GM18907 (cell line): Measurements from ENCODE around the gene FCHSD2.
"Not testable (repeated sequence)": the region's sequence is repeated elsewhere in the genome, so short reads cannot be mapped to it uniquely, and the experiment has no call there.

ENCODE experiments used
- ATAC-seq: cut with Tn5 transposase; IDR thresholded peaks from one replicate; pipeline ENCODE4 v1.9.1; 2021; ENCODE audit warnings: mild to moderate bottlenecking, moderate library complexity; ENCODE audit not compliant: unreplicated experiment

Gene FCHSD2

DNA sequence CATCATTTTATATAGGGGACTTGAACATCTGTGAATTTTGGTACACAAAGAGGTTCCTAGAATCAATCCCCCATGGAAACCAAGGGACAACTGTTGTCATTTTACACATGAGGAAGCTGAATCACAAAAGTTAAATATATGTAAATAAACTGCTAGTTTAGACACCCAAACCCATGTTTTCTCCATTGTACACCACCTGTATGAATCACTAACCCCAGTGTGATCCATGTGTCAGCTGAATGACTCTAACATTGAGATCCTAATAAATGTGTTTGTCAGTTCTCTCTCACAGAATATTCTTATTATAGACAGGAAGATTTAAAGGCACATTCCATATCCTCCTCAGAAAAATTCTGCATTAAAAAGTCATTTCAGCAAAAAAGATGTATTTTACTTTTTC lies 244.6 kb downstream of the FCHSD2 start:
- ATAC-seq = no peak

DNA sequence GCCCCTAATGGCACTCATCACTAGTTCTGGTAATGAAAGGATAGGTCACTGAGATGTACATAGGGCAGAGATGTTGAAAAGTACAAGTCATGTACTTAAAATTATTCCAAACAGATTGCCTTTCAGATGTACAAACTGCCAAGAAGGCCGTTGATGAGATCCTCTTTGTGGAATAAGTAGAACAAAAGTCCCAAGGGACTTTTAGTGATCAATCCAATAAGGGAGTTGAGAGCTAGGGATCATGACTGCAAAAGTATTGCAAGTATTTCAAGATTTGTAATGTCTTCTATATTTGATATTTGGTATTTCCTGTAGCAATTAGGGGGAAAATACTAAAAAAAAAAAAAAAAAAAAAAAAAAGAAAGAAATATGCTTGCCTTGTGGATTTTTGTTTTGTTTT lies 245.7 kb downstream of the FCHSD2 start:
- ATAC-seq = no peak

DNA sequence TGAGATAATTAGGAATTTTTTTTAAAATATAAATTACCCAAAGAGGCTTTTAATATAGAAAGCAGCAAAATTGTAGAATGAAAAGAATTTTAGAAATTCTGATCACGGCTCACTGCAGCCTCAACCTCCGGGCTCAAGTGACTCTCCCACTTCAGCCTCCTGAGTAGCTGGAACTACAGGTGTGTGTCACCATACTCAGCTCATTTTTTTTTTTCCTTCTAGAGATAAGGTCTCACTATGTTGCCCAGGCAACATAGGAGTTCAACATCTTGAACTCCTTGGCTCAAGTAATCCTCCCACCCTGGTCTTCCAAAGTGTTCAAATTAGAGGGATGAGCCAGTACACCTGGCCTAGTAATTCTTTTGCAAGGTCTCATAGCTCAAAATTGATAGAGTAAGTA lies 251.2 kb downstream of the FCHSD2 start:
- no peak for ATAC-seq

DNA sequence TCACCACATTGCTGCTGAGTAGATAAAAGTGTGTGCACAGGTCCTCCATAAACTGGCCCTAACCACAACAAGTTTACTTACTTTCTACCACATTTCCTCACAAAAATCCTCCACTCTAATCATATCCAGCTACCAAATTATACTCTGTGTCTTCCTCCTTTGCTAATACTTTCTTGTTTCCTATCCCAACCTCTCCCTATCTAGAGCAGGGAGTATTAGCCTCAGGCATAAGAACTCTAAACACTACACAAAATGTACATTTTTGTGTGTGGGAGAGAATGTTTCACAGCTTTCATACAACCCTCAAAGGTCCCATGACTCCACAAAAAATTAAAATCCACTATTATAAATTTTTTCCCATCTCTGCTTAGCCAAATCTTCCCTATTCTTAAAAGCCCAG lies 255.5 kb downstream of the FCHSD2 start:
- no peak for ATAC-seq

DNA sequence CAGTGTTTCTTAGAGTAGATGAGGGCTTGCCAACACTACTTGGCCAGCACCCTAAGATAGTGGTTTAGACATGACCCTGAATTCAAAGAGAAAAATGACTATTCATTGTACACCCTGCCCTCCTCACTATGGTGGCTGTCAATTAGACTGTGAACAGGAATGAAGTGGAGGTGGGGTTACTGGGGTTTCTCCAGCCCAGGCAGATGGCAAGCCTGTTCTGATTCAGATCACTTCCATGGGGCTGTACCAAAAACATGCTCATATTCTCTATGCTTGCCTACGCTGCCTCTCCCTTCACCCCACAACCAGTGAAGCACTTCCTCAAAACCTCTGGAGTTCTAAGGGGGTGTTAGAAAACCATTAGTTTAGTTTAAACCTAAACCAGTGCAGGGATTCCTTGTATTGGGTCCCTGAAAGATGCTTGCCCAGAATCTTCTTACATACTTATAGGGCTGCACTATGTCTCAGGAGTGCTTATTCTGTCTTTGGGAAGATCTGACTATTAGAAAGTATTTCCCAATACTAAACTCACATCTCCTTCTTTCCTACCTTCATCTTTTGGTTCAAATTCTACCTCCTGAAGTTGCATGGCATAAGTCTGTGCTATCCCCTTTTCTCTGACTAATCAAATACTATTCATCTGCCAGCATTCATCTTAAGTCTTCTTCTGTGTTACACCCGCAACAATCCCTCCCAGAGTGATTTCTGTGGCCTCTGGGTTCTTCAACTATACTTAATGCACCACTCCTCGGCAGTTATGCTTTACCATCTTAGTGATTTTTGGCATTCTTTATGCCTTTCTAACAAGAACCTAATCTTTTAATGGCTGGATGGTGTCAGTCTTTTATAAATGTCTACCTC lies 256.1 kb downstream of the FCHSD2 start:
- no peak for ATAC-seq

DNA sequence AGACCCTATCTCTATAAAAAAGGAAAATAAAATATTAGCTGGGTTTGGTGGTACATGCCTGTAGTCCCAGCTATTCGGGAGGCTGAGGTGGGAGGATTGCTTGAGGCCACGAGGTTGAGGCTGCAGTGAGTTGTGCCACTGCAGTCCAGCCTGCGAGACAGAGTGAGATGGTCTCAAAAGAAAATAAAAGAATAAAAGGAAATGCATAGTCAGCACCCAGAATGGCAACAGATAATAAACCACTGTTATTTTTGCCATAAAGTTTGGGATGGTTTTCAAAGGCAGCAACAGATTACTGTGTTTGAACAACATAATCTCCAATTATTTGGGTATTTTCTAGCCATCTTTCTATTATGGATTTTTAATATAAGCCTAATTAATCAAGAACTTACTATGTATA lies 266.0 kb downstream of the FCHSD2 start:
- ATAC-seq = no peak

DNA sequence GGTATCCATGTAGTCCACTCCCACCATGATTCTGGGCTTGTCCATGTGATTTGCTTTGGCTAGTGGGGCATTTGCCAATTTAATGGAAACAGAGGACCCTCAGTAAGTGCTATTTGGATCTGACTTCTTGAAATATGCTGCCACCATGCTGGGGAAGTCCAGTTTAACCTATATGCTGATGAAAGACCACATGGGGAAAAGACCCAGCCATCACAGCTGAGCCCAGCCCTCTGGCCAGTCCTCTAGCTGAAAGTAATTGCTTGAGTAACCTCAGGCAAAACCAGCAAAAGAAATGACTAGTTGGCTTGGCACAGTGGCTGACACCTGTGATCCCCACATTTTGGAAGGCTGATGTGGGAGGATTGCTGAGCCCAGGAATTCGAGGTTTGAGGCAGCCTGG lies 266.4 kb downstream of the FCHSD2 start:
- no peak for ATAC-seq

DNA sequence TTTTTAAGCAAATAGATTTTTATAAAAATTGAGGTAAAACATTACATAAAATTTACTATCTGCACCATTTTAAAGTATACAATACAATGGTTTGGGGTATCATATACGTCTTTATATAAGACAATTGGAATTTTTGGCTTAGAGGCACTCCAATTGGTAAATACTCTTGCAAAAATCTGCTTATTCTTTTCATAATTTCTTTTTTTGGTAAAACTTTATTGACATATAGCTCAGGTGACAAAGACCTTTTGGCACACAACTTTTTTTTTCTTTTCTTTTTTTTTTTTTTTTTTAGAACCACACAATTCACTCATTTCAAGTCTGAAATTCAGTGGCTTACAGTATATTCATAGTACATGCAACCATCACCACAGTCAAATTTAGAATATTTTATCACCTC lies 270.1 kb downstream of the FCHSD2 start:
- no peak for ATAC-seq

DNA sequence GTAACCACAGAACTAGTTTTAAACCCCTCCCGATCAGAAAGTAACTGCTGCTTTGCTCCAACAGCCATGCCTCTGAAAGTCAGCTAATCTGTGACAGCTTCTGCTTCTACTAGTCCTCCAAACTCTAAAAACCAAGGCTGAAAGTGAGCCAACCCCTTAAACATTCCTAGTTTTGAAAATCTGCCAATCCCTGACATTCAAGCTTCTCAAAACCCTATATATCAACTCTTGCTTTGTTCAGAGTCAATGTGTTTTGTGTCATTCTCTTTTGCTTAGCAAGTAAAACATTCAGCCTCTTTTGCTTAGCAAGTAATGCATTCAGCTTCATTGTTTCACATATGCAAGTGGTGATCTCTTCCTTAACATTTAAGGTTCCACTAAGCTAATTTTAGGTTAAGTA lies 271.0 kb downstream of the FCHSD2 start:
- ATAC-seq = no peak

DNA sequence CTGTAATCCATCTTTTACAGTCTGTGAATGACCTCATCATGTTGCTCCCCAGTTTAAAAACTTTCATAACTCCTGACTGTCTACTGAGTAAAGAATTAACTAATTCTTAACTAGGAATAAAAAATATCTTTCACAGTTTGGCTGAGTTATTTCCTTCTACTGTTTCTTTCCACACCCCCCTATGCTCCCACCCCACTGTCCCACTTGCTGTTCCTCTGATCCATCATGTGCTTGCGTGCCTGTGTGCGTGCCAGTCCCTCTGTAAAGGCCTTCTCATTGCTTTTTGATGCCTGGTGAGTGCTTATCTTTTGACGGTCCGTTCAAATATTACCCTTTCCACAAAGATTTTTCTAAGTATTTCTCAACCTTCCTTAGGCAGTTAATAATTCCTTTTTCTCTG lies 272.3 kb downstream of the FCHSD2 start:
- ATAC-seq = no peak

DNA sequence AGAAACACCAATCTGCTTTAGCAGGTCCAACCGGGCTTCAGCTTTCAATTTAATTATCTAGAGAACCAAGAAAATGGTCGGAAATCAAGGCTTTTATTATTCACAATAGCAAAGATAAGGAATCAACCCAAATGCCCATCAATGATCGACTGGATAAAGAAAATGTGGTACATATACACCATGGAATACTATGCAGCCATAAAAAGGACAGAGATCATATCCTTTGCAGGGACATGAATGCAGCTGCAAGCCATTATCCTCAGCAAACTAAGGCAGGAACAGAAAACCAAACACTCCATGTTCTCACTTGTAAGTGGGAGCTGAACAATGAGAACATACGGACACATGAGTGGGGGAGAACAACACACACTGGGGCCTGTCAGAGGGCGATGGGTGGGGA lies 274.1 kb downstream of the FCHSD2 start:
- ATAC-seq = no peak

DNA sequence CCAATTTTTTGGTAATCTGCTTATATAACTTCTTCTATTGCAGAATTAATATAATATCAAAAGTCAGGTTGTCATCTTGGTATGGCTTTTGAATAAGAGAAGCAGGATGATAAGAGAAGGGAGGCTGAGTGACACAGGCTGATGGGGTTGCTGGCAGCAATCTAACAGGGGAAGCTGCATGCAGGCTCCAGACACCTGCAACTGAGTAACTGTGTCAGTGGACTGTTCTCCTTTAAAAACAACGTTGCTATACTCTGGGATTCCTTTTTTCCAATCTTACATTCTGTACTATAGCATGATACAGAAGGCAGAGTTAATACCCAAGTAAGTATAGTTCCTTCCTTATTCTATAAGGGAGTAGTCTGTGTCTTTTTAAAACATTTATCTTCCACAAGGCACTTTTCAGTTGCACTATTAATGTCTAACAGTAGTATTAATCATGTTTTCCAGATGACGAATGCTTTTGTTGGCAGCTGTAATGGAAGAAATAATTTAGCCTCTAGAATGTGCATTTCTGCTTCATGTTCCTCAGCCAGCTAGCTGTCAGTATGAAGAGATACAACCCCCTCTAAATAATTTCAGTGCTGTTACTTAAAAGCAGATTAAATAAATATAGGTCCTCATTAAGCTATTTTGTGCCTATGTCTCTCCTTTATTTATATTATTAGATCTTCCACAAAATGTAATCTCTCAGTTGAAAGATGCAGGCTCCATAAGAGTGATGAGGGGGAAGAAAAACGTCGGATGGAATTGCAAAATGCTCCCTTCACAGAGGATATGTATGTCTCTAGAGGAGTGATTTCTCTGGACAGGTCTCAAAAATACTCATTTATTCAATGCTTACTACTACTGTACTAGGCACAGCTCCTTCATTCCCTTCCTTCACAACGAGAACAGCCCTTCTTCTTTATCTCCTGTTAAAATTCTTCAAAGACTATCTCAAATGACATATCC lies 277.1 kb downstream of the FCHSD2 start:
- no peak for ATAC-seq

DNA sequence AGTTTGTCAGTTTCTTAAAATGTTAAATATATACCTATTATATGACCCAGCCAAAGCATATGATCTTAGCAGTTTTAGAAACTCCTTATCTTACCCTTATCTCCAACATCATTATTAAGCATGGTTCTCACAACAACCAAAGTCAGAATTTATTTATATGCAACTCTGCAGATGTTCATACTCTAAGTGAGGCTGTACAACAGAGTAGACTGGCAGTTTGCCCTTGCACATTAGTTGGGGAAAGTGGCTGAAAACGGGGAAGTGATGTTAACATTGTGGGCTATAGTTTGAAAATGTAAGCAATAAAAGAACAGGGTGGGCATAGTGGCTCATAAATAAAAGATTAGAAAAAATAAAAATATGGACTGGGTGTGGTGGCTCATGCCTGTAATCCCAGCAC lies 278.2 kb downstream of the FCHSD2 start:
- ATAC-seq = no peak

DNA sequence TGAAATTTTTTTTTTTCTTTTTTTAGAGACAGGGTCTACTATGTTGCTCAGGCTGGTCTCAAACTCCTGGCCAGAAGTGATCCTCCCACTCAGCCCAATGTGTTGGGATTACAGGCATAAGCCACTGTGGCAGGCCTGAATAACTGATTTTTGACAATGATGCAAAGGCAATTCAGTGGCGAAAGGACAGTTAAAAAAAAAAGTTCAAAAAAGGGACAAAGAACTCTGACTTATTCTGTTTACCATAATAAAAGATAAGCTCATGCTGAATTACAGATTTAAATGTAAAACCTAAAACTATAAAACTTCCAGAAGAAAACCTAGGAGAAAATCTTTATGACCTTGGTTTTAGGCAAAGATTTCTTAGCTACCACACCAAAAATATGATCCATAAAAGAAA lies 279.0 kb downstream of the FCHSD2 start:
- ATAC-seq = no peak

DNA sequence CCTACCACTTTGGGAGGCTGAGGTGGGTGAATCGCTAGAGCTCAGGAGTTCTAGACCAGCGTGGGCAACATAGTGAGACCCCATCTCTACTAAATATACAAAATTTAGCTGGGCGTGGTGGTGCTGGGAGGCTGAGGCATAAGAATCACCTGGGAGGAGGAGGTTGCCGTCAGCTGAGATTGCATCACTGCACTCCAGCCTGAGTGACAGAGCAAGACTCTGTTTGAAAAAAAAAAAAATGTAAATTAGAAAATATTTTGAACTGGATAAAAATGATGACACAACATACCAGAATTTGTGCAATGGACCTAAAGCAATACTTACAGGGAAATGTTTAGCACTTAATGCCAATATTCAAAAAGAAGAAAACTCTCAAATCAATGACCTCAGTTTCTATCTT lies 281.5 kb downstream of the FCHSD2 start:
- ATAC-seq = no peak

DNA sequence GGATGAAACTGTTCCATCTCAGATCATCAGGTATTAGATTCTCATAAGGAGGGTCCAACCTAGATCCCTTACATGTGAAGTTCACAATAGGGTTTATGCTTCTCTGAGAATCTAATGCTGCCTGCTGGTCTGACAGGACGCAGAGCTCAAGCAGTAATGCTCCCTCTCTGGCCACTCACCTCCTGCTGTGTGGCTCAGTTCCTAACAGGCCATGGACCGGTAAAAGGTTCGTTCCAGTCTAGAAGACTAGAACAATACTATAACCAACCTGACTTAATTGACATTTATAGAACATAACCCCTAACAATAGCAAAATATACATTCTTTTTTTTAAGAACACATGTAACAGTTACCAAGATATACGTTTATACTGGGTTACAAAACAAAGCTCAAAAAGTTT lies 282.1 kb downstream of the FCHSD2 start:
- ATAC-seq = no peak

DNA sequence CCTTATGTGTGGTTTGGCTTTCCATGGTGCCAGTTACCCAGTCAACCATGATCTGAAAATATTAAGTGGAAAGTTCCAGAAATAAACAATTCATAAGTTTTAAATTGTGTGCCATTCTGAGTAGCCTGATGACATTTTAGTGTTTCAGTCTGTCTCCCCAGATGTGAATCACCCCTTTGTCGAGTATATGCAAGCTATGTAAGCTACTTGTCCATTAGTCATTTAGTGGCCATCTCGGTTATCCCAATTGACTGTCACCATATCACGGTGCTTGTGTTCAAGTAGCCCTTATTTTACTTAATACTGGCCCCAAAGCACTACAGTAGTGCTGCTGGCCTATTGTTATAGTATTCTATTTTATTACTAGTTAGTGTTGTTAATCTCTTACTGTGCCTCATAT lies 283.0 kb downstream of the FCHSD2 start:
- ATAC-seq = no peak

DNA sequence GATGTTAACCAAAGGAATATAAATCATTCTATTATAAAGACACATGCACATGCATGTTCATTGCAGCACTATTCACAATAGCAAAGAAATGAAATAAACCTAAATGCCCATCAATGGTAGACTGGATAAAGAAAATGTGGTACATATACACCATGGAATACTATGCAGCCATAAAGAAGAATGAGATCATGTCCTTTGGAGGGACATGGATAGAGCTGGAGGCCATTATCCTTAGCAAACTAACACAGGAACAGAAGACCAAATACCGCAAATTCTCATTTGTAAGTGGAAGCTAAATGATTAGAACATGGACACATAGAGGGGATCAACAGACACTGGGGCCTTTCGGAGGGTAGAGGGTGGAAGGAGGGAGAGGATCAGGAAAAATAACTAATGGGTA lies 283.9 kb downstream of the FCHSD2 start:
- not testable (repeated sequence) for ATAC-seq

DNA sequence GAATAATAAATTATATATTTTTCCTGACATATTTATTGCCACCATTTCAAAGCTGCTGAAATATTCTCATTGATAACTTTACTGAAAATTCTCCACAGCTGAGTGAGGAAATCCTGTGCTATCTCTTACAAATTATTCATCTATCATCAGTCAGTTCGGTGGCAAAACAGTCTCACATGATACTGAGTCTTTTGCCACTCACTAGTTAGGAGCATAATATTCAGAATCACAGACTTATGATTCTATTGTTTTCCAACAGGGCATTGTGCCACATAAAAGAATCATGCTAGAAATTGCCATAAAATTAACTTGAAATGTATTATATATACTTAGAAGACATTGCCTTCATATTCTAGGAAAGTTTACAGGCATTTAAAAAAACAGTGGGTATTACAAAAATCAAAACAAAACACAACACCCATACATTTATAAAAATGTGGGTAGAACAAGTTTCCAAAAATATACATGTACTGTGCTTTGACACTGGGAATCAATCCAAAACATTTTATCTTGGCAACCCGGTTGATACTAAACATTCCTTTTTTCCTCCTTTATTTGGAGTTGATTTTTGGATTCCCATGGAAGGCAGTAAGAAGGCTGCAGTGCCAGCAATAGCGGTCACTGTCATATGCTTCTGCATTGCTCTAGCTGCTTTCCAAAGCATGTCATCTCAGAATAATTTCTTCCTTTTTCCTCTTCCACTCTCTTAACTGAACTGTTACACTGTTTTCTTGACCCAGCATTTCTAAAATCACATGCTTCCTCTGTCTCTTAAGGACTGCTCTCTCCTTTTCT lies 285.4 kb downstream of the FCHSD2 start:
- ATAC-seq = no peak

DNA sequence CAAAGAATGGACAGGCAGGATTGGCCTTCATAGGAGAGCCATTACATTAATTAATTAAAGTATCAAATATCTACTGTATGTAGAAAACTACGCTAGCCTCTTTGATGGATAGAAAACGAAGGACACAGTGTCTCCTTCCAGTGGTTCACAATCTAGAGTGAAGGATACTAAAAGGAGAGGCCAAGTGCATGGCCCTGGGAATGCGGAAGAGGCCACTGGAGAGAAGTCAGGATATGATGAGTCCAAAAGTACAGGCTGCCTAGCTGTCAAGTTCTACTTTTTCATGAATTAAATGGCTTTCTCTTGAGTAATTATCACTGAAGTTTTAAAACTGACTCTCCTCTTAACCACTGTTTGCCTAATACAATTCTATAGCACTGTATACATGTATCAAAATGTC lies 286.1 kb downstream of the FCHSD2 start:
- no peak for ATAC-seq

DNA sequence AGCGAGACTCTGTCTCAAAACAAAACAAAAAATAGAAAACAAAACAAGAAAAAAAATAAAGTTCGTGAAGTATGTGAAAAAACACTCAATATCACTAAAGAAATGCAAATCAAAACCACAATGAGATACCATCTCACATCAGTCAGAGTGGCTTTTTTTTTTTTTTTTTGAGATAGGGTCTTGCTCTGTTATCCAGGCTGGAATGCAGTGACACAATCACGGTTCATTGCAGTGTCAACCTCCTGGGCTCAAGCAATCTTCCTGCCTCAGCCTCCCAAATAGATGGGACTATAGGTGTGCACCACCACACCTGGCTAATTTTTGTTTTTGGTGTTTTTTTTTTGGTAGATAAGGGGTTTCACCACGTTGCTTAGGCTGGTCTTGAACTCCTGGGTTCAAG lies 290.4 kb downstream of the FCHSD2 start:
- ATAC-seq = no peak
